Stimulated activated CD4-positive, alpha-beta T cell treated with anti-CD3 and anti-CD28 coated beads, TNF-alpha, amount 100 ng/mL, for 4 hours (primary cell): ENCODE data around the gene COL25A1.
"Not testable (repeated sequence)": the region's sequence is repeated elsewhere in the genome, so short reads cannot be mapped to it uniquely, and the experiment has no call there.

Experiments used
- DNase-seq, 3 experiments: peaks; one replicate each; pipeline ENCODE4 v3.0.0-alpha.2; 2020; ENCODE audit warnings: low read depth in 3 of 3

Gene COL25A1

DNA sequence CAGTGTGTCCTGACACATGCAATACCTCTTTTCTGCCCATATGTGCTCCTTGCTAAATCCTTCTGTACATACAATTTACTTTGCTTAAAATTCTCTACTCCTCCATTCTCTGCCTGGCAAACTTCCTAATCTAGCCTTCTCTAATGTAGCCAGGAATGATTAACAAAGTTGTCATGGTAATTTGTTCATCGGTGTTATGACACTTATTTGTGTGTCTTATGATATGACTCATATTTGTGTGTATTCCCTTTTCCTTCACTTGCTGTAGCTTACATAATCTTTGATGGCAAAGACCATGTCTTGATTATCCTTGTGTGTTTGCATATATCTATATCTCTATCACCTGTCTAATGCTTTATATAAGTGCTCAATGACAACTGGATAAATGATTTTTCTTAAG lies 133.3 kb downstream of the COL25A1 start:
- no peak for DNase-seq

GRCh38 chr4:109166586-109166985 lies 135.9 kb downstream of the COL25A1 start:
- DNase-seq, result no peak

- DNase-seq, result no peak
Measured at GRCh38 chr4:109166126-109166525, 136.3 kb downstream of the COL25A1 start.

GRCh38 chr4:109164011-109164410 lies 138.4 kb downstream of the COL25A1 start:
- DNase-seq, result no peak

DNA sequence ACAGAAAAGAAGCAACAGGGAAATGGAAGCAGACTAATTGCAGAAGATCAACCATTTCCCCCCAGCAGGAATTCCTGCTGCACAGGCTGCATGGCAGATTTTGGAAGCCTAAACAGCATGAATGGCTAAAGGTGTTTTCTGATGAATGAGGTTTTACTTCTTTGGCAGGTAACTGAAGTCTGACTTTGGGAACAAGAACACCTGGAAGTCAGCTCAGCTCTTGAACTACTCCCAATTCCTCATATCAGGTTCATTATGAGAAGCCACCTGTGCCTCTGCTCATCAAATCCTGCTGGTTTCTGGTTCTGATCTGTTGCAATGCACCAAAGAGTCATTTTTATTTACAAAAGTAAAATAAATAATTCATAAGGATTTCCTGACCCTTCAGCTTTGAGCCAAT lies 139.0 kb downstream of the COL25A1 start:
- no peak for DNase-seq

GRCh38 chr4:109162759-109163158 lies 139.7 kb downstream of the COL25A1 start:
- no peak for DNase-seq

GRCh38 chr4:109160494-109160893 lies 142.0 kb downstream of the COL25A1 start:
- no peak for DNase-seq

- no peak for DNase-seq
Measured at GRCh38 chr4:109157696-109158095, 144.8 kb downstream of the COL25A1 start.

DNA sequence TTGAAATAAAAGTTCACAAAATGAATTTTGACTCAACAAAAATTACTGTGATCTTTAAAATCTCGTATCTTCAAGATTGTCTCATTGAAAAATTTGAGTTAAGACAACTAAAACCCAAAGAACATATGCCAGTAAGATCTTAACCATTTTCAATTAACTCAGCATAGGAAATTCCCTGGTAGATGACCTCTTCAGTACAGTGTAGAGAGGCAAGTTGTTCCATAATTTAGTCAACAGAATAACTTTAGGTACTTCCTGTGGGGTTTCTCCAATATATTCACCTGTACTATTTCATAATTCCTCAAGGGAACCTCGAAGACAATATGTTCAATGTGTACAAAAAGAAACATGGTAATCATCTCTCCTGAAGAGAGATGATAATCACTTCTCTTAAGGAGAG lies 145.3 kb downstream of the COL25A1 start:
- DNase-seq, result no peak

GRCh38 chr4:109156356-109156755 lies 146.1 kb downstream of the COL25A1 start:
- no peak for DNase-seq

GRCh38 chr4:109155682-109156283 lies 146.7 kb downstream of the COL25A1 start:
- no peak for DNase-seq

GRCh38 chr4:109155084-109155483 lies 147.4 kb downstream of the COL25A1 start:
- no peak for DNase-seq

DNA sequence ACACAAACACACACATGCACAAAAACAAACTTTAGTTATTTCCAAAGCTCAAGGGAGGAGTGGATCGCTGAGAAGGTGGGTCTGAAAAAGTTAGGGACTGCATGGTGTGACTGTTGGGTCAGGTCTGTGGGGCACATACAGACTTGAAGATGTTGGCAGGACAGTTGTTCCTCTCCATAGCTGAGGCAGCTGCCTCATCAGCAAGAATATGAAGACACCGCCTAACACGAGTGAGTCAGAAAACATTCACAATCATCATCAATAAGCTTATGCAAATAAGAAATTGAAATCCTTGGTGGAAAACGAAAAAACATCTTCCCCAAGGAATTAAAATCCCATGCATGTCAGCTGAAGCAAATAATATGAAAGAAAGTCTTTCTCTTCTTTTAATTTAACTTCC lies 148.0 kb downstream of the COL25A1 start:
- DNase-seq, result no peak

DNA sequence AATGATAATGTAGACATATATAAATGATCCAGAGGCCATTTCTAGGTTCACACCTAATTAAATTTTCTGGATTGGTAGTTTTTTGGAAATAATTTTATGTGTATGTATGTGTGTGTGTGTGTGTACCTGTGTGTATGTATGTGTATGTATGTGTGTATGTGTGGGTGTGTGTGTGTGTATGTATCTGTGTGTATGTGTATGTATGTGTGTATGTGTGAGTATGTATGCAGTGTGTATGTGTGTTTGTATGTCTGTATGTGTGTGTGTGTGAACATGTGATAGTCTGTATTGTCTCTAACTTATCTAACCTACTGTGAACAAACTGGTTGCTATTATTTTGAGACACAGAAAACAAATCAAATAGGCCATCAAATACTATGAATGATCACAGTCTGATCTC lies 152.6 kb downstream of the COL25A1 start:
- DNase-seq, result no peak

GRCh38 chr4:109148577-109149075 lies 153.8 kb downstream of the COL25A1 start:
- DNase-seq, result no peak

GRCh38 chr4:109147135-109147534 lies 155.3 kb downstream of the COL25A1 start:
- DNase-seq, result no peak

- no peak for DNase-seq
Measured at GRCh38 chr4:109146499-109146898, 156.0 kb downstream of the COL25A1 start.

GRCh38 chr4:109138125-109138524 lies 164.3 kb downstream of the COL25A1 start:
- DNase-seq, result not testable (repeated sequence)

DNA sequence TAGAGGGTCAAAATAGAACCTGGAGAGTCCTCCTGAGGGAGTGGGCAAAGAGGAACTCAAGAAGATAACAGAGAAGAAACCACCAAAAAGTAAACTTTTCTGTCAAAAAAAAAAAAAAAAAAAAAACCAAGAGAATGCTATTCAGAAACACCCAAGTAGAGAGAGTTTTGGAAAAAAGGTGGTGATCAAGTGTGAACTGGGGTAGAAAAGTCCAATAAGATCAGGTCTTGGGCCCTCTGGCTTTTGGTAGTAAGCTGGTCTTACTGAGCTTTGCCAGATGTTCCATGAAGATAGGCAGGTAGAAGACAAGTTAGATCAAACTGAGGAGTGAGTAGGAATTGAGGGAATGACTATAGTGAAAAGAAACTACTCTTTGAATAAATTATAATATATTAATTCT lies 167.5 kb downstream of the COL25A1 start:
- DNase-seq, result no peak

DNA sequence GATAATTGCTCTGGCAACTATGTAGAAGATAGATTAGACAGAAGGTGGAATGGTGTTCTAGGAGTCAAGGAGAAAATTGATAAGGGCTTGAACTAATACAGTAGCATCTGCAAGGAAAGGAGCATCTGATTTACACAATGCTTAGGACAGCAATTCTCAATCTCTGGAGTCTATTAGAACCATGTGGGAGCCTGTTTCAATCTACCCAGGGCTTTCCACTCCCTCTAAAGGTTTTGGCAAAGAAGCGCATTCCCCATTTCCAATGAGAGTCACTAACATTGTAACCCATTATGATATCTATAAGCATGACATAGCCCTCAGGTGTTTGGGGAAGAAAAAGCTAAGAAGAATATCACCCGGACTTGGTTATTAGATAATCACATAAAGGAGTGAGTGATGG lies 168.2 kb downstream of the COL25A1 start:
- no peak for DNase-seq

DNA sequence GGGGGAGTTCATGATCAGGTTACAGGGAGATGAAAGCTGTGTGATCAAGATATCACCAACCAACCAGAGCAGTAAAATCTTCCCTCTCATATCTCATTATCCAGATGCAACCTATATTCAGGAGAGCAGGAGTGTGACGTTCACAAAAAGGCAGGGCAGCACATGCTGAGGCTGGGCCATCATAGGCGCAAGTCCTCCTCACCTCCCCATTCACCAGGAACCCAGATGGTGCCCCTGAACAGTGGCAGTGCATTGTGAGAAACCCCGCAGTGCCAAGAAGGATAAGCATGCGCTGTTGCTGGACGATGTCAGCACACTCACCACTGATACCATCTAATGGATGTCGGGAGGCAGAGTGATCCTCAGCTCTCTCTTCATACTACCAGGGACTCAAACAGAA lies 170.9 kb downstream of the COL25A1 start:
- DNase-seq, result no peak

DNA sequence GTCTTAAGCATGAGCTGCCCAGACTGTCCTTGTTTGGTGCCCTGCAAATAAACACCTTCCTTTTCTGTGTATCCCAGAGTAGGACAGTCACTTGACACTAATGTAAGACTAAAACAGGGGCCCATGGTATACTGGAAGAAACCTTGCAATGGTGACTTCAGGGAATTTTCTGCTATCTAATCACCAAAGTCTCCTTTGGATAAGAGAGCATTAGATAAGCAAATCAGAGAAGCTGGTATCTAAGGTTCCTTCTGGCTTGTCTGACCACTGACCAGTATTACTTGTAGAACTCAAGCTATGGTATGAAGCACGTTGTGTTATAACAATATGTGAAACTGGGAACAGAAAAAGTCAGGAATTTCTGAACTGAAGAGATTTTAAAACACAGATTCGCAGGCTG lies 173.9 kb downstream of the COL25A1 start:
- DNase-seq, result no peak

- no peak for DNase-seq
Measured at GRCh38 chr4:109127866-109128265, 174.6 kb downstream of the COL25A1 start.

DNA sequence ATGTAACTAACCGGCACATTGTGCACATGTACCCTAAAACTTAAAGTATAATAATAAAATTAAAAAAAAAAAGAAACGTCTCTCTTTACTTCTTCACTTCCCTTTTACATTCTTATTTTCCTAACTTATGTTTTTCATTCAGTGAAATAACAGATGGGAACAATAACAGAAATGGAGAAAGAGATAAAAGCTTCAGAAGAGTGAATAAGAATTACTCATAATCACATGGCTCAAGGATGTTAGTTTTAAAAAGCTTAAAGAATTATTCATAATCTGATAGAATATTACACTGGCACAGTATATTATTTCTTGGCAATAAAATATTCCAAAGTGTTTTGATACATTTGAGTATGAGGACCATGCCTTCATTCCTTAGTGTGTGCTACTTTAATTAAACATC lies 175.6 kb downstream of the COL25A1 start:
- DNase-seq, result no peak
